HAP-1 (cell line): ENCODE data around the gene ITPR2.

Experiments used
- DNase-seq, 2 experiments: peaks; one replicate each; pipeline ENCODE4 v3.0.0-alpha.2; 2016 to 2020; ENCODE audit warnings: low spot score in 2 of 2
- H3K27me3 ChIP-seq: fragments of 250-450 bp; sonication (Bioruptor Pico); 2 replicates; pipeline ENCODE4 v1.5.1; 2020; ENCODE audit warnings: low read depth, mild to moderate bottlenecking, moderate library complexity
- H3K36me3 ChIP-seq: fragments of 250-450 bp; sonication (Bioruptor Pico); replicated peaks from 2 replicates; pipeline ENCODE4 v1.5.1; 2020; ENCODE audit warnings: mild to moderate bottlenecking
- H3K4me1 ChIP-seq: fragments of 250-450 bp; sonication (Bioruptor Pico); 2 replicates; pipeline ENCODE4 v1.5.1; 2020; ENCODE audit warnings: mild to moderate bottlenecking
- H3K4me3 ChIP-seq: fragments of 250-450 bp; sonication (Bioruptor Pico); 2 replicates; pipeline ENCODE4 v1.5.1; 2020; ENCODE audit warnings: mild to moderate bottlenecking, moderate library complexity
- H3K9me3 ChIP-seq: fragments of 250-450 bp; sonication (Bioruptor Pico); 2 replicates; pipeline ENCODE4 v1.5.1; 2020; ENCODE audit warnings: mild to moderate bottlenecking, moderate library complexity
- in situ Hi-C: fragments of 300-500 bp; cut with MboI; formaldehyde crosslinking; loops from 3 replicates; pipeline ENCODE4 v1.14.3; 2020; ENCODE audit warnings: low sequenced_read_pairs, inconsistent platforms, mixed read lengths

The ITPR2 gene

DNA sequence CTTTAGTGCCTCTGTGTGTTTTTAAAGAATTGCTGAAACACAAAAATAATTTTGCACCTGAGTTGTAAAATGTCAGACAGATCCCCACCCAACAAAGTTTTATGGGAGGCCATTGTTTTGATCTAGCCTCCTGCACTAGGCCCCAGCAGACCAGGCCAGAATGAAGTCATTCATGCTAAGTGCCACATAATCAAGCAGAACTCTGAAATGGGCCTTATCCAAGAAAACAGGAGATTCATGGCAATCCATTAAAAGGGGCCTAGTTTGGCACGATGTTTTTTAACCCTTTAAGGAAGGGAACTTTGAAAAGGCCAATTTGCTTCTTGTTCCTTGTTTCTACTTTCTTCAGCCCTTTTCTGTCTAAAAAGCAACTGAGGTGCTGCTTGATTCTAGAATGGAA, 260.9 kb downstream of the ITPR2 start:
- in situ Hi-C loops = no loop called here
- Histone ChIP-seq H3K9me3 (no peaks in the 10 kb centered on the region), H3K27me3 (no peaks in the 10 kb centered on the region), H3K4me1 (no peaks in the 10 kb centered on the region; the same call in 1 of the 2 replicates), H3K4me3 (no peak overlapping the region), H3K36me3 (no peaks in the 10 kb centered on the region)
- DNase-seq = no peak

DNA sequence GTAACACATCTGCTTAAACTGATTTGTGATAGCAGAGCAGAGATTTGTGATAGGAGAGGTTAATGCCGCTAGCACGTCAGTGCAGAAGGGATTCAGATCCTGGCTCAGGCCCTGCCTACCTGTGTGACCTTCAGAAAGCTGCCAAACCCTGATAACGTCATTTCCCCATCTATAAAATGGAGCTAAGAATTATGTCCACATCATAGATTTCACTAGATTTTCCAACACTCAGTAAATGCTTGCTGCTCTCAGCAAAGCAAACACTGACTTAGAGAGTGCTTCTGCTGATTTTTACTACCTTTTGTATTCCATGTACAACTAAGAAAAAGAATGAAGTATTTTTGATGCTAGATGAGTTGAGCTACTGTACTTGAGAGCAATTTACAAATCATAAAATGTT, 261.4 kb downstream of the ITPR2 start:
- Histone ChIP-seq H3K9me3 (no peaks in the 10 kb centered on the region), H3K4me1 (no peaks in the 10 kb centered on the region; the same call in 1 of the 2 replicates), H3K36me3 (no peaks in the 10 kb centered on the region), H3K4me3 (no peak overlapping the region), H3K27me3 (no peaks in the 10 kb centered on the region)
- in situ Hi-C loops = no loop called here
- DNase-seq = no peak

DNA sequence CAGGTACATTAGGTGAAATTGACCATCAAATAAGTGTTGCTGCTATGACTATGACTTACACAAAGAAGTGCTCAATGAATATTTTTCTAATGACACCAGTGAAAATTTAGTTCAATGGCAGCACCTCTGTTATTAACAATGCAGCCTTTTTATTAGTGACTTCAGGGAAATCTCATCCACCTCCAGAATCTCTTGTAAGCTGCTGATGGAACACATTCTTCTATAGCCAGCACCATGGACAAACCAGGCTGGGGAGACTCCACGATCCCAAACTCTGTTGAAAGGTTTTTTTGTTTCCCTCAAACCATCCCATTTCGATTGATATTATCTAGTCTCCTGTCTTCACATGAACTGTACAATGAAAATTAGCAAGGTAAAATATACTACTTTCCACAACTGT, 265.9 kb downstream of the ITPR2 start:
- Histone ChIP-seq H3K9me3 (no peaks in the 10 kb centered on the region), H3K4me1 (no peaks in the 10 kb centered on the region), H3K27me3 (no peaks in the 10 kb centered on the region), H3K4me3 (no peak overlapping the region), H3K36me3 (no peaks in the 10 kb centered on the region)
- in situ Hi-C loops = no loop called here
- DNase-seq = no peak

DNA sequence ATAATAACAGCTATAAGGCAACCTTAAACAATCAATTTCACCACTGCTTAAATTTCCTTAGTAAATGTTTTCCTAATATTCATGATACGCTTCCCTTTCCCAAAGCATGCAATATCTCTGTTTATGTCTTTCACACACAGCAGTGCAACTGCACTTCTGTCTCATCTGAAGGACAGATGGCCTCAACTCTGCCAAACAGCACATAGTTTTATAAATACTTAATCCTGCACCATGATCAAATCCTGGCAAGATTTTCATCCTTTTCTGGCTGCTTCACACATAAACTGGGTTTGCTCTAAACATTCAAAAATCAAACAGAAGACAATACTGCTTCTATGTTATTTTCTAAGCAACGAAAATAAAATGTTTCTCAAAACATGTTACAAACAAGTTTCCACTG, 266.3 kb downstream of the ITPR2 start:
- Histone ChIP-seq H3K9me3 (no peaks in the 10 kb centered on the region), H3K27me3 (no peaks in the 10 kb centered on the region), H3K4me3 (no peak overlapping the region), H3K36me3 (no peaks in the 10 kb centered on the region), H3K4me1 (no peaks in the 10 kb centered on the region)
- in situ Hi-C loops = no loop called here
- DNase-seq = no peak

DNA sequence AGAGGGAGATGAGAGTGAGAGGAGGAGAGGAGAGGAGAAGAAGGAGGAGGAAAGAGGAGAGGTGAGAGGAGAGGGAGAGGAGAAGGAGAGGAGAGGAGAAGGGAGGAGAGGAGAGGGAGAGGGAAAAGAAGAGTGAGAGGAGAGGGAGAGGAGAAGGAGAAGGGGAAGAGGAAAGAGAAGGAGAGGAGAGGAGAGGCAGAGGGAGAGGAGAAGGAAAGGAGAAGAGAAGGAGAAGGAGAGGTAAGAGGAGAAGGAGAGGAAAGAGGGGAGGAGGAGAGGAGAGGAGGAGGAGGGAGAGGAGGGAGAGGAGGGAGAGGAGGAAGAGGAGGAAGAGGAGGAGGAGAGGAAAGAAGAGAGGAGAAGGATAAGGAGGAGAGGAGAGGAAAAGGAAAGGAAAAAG, 266.8 kb downstream of the ITPR2 start:
- no peak overlapping the region for H3K4me3 ChIP-seq
- in situ Hi-C loops = no loop called here
- no peaks in the 10 kb centered on the region for H3K9me3 ChIP-seq
- H3K27me3 ChIP-seq = no peaks in the 10 kb centered on the region
- no peak for DNase-seq
- H3K4me1 ChIP-seq = no peaks in the 10 kb centered on the region
- H3K36me3 ChIP-seq = no peaks in the 10 kb centered on the region

DNA sequence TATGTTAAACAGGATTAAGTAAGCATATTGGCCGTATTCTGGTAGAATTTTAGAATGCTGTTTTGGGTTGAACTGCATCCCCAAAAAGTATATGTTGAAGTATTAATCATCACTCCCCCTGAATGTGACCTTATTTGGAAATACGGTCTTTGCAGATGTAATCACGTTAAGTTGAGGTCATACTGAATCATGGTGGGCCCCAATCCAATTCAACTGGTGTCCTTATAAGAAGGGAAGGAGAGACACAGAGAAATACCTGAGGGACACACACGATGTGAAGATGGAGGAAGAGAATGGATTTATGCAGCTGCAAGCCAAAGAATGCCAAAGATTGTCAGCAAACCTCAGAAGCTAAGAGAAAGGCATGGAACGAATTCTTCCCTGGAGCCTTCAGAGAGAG, 268.6 kb downstream of the ITPR2 start:
- H3K4me3 ChIP-seq = no peak overlapping the region
- no peak for DNase-seq
- no peaks in the 10 kb centered on the region for H3K9me3 ChIP-seq
- no peaks in the 10 kb centered on the region for H3K36me3 ChIP-seq
- in situ Hi-C loops = no loop called here
- H3K27me3 ChIP-seq = no peaks in the 10 kb centered on the region
- H3K4me1 ChIP-seq = no peaks in the 10 kb centered on the region

DNA sequence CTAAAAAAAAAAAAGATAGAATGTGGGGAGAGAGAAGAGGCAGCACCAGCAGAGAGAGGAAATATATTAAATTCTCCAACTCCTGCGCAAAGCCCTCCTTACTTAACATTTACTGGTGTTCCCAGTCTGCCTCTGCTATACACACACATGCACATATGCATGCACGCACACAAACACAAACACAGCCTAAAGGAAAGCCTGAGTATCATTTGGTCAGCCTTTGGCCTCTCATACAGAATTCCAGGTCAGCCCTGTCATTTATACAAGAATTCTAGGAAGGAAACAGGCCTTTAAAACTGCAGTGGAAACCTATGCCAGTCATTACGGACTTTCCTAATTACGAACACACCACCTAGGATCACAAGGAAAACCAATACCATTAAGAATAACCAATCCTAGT, 269.4 kb downstream of the ITPR2 start:
- no peaks in the 10 kb centered on the region for H3K4me1 ChIP-seq
- H3K36me3 ChIP-seq = no peaks in the 10 kb centered on the region
- no peaks in the 10 kb centered on the region for H3K27me3 ChIP-seq
- no peak for DNase-seq
- H3K9me3 ChIP-seq = no peaks in the 10 kb centered on the region
- in situ Hi-C loops = no loop called here
- H3K4me3 ChIP-seq = no peak overlapping the region

DNA sequence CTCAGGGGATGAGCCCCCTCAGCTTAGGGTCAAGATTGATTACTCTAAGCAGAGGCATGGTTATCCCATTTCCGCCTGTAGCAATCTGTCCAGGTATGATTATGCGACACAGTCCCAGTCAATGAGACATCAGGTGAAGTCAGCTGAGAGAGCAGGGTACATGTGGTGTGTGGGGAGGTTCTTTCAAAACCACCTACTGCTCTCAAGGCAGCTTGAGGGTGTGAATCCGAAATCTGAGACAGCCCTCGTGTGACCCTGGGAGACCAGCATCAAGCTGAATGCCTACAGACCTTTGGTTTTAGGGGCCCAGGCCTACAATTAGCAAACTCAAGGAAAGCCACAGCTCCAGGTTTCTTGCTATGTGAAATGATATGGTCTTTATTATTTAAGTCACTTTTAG, 275.7 kb downstream of the ITPR2 start:
- H3K9me3 ChIP-seq = no peaks in the 10 kb centered on the region
- H3K36me3 ChIP-seq = no peaks in the 10 kb centered on the region; the same call in 1 of the 2 replicates
- no peak overlapping the region for H3K4me3 ChIP-seq
- in situ Hi-C loops = no loop called here
- H3K27me3 ChIP-seq = no peaks in the 10 kb centered on the region
- no peaks in the 10 kb centered on the region for H3K4me1 ChIP-seq
- DNase-seq = no peak

DNA sequence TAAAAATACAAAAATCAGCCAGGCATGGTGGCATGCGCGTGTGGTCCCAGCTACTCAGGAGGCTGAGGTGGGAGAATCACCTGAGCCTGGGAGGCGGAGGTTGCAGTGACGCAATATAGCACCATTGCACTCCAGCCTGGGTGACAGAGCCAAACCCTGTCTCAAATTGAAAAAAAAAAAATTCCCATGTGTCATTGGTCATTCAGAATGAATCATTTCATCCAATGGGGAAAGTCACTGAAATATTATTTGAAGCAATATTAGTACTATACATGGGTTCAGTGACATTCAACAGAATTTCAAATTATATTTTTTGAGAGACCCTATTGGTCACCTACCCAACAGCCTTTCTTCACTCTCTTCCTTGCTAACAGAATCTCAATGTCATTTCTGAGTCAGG, 276.1 kb downstream of the ITPR2 start:
- DNase-seq = no peak
- Histone ChIP-seq H3K4me1 (no peaks in the 10 kb centered on the region), H3K36me3 (no peaks in the 10 kb centered on the region; the same call in 1 of the 2 replicates), H3K27me3 (no peaks in the 10 kb centered on the region), H3K4me3 (no peak overlapping the region), H3K9me3 (no peaks in the 10 kb centered on the region)
- in situ Hi-C loops = no loop called here

DNA sequence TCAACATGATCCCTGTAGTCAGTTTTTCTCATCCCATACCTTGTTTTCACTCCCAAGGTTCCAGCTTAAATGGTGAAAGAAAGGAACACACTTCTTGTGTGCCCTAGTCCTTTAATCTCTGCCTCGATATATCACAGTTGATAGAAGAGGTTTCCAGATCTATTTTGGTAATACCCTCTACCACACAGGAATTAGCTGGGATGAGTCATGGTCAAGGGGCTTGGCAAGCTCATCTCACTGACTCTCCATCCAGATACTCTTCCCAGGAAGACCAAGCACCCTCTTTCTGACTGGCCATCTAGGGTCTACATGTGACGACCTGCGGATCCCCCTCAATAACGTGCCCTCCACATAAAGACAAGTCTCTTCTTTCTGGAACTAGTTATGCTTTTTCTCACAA, 277.9 kb downstream of the ITPR2 start:
- in situ Hi-C loops = no loop called here
- Histone ChIP-seq H3K4me1 (no peaks in the 10 kb centered on the region), H3K27me3 (no peaks in the 10 kb centered on the region), H3K4me3 (no peak overlapping the region), H3K36me3 (no peaks in the 10 kb centered on the region; the same call in 1 of the 2 replicates), H3K9me3 (no peaks in the 10 kb centered on the region)
- DNase-seq = no peak

DNA sequence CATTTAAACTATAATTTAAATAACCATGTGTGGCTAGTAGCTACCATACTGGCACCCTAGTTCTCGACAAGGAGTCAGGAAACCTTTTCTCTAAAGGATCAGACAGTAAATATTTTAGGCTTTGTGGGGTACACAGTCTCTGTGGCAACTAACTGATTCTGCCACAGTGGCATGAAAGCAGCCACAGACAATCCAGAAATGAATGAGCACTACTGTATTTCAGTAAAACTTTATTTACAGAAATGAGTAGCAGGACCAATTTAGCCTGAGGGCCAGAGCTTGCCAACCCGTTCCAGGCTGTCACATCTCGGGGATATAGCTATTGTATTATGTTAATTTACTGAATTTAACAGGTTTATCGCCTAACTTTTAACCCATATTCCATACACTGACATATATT, 278.7 kb downstream of the ITPR2 start:
- Histone ChIP-seq H3K4me1 (no peaks in the 10 kb centered on the region), H3K4me3 (no peak overlapping the region), H3K9me3 (no peaks in the 10 kb centered on the region), H3K27me3 (no peaks in the 10 kb centered on the region), H3K36me3 (no peaks in the 10 kb centered on the region; the same call in 1 of the 2 replicates)
- no peak for DNase-seq
- in situ Hi-C loops = no loop called here

DNA sequence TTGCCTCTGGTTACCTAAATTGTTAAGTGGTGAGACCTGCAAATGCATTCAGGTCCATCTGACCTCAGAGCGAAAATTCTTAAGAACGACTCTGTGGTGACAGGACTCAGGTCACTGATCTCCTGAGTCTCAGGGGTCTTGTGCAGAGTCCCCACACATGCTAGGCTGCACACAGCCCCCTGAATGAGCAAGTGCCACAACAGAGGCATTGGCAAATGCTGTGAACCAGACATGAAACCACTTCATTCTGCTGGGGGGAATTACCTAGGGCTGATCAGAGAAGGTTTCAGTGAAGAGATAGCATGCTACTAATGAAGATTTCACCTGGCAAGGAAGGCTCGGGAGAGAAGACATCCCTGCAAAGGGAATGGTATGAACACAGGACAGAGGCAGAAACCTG, 281.6 kb downstream of the ITPR2 start:
- H3K4me3 ChIP-seq = no peak overlapping the region
- no peaks in the 10 kb centered on the region for H3K4me1 ChIP-seq
- no peaks in the 10 kb centered on the region; the same call in 1 of the 2 replicates for H3K36me3 ChIP-seq
- H3K9me3 ChIP-seq = no peaks in the 10 kb centered on the region
- in situ Hi-C loops = no loop called here
- DNase-seq = no peak
- H3K27me3 ChIP-seq = no peaks in the 10 kb centered on the region

DNA sequence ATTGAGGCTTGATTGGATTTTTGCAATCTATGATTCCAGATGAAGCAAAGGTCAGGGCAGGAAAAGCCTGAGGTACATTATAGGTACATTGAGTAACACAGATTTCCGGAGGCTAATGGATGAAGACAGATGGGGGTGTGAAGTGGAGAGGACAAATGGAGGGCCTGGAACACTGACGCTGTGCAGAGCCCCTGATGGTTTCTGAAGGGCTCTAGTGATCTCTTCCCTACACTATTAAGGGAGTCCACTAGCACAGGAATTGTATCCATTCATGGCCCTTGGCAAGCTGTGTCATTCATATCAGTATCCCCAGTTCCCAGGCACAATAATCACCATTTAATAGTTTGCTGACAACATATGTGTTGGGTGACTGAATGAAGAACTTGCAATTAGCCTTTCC, 284.8 kb downstream of the ITPR2 start:
- Histone ChIP-seq H3K9me3 (no peaks in the 10 kb centered on the region), H3K4me3 (no peak overlapping the region), H3K4me1 (no peaks in the 10 kb centered on the region), H3K36me3 (no peaks in the 10 kb centered on the region; the same call in 1 of the 2 replicates), H3K27me3 (no peaks in the 10 kb centered on the region)
- in situ Hi-C loops = no loop called here
- no peak for DNase-seq

DNA sequence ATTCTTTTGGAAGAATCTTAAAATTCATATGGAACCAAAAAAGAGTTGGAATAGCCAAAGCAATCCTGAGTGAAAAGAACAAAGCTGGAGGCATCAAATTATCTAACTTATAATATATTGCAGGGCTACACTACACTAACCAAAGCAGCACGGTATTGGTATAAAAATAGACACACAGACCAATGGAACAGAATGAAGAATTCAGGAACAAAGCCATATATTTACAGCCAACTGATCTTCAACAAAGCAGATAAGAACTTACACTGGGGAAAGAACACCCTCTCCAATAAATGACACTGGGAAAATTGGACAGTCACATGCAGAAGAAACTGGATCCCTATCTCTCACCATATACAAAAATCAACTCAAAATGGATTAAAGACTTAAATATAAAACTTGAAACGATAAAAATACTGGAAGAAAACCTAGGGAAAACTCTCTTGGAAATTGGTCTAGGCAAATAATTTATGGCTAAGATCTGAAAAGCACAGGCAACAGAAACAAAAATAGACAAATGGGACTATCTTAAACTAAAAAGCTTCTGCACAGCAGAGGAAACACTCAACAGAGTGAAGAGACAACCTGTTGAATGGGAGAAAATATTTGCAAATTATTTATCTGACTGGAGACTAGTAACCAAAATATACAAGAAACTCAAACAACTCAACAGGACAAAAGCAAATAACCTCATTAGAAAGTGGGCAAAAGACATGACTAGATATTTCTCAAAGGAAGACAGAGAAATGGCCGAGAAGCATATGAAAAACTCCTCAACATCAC, 286.3 kb downstream of the ITPR2 start:
- Histone ChIP-seq H3K4me3 (no peak overlapping the region), H3K27me3 (no peaks in the 10 kb centered on the region), H3K9me3 (no peaks in the 10 kb centered on the region), H3K36me3 (no peaks in the 10 kb centered on the region), H3K4me1 (no peaks in the 10 kb centered on the region)
- DNase-seq = no peak
- in situ Hi-C loops = no loop called here

DNA sequence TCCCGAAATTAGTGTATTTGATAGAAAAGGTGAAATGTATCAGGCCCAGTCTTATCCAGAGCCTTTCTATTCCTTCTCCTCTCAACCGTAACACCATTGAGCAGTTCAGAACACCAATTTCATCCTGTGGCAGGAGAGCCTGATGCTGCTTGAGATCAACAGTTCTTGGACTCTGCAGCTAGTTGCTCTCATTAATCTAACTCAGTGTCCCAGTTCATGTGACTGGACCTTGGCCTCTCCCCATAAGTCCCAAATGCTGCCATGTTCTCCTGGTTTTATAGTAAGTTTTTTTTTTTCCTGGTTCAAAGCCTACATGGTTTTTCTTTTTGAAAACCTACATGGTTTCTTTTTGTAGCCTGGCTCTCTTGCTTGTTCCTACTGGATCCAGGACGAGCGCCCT, 293.9 kb downstream of the ITPR2 start:
- Histone ChIP-seq H3K36me3 (no peaks in the 10 kb centered on the region), H3K4me1 (no peaks in the 10 kb centered on the region), H3K27me3 (no peaks in the 10 kb centered on the region), H3K9me3 (no peaks in the 10 kb centered on the region), H3K4me3 (no peak overlapping the region)
- in situ Hi-C loops = no loop called here
- no peak for DNase-seq
